H1 (cell line): ENCODE data around the gene ANKS1B.

Source experiments
- CBX8 ChIP-seq: fragments of 300-800, 300-1000 bp; sonication (generic); IDR thresholded peaks from 2 replicates; pipeline ENCODE4 v1.7.1; 2016; ENCODE audit warnings: low read depth, low read length, borderline replicate concordance
- CTCF ChIP-seq, 3 experiments: IDR thresholded peaks; 1 replicate in 2 of 3; 2 replicates in 1 of 3; pipeline versions ENCODE4 v1.5.1 to v1.6.1; 2011; ENCODE audit warnings: low read length in 3 of 3, mild to moderate bottlenecking in 3 of 3, inconsistent platforms in 2 of 3, low read depth in 1 of 3, moderate library complexity in 1 of 3; ENCODE audit not compliant: insufficient read depth in 1 of 3; ENCODE audit errors: control extremely low read depth in 1 of 3
- EZH2 ChIP-seq: fragments of 200-600 bp; sonication (generic); IDR thresholded peaks from 2 replicates; pipeline ENCODE4 v1.7.1; 2012; ENCODE audit warnings: low read depth, mild to moderate bottlenecking, moderate library complexity, low read length, inconsistent platforms; ENCODE audit not compliant: severe bottlenecking
- HDAC2 ChIP-seq, 2 experiments: fragments of 300-600 bp in 1 of 2; sonication (generic) in 1 of 2; IDR thresholded peaks; 2 replicates each; pipeline ENCODE4 v1.6.1; 2011 to 2012; ENCODE audit warnings: low read depth in 2 of 2, low read length in 2 of 2, mild to moderate bottlenecking in 2 of 2, moderate library complexity in 2 of 2, borderline replicate concordance in 1 of 2, inconsistent platforms in 1 of 2
- RAD21 ChIP-seq, 2 experiments: IDR thresholded peaks in 1 of 2; conservative IDR thresholded peaks in 1 of 2; 2 replicates each; pipeline ENCODE4 v1.6.1; 2011; ENCODE audit warnings: low read depth in 2 of 2, low read length in 2 of 2, improper control_type of control experiment in 1 of 2, inconsistent platforms in 1 of 2, mild to moderate bottlenecking in 1 of 2, moderate library complexity in 1 of 2
- RXRA ChIP-seq: IDR thresholded peaks from 2 replicates; pipeline ENCODE4 v1.6.1; 2011; ENCODE audit warnings: low read depth, mild to moderate bottlenecking, low read length, moderate library complexity; ENCODE audit not compliant: insufficient read depth
- SP2 ChIP-seq: IDR thresholded peaks from 2 replicates; pipeline ENCODE4 v1.6.1; 2012; ENCODE audit warnings: mild to moderate bottlenecking, low read length, inconsistent platforms
- TAF1 ChIP-seq: IDR thresholded peaks from 2 replicates; pipeline ENCODE4 v1.6.1; 2011; ENCODE audit warnings: mild to moderate bottlenecking, low read depth, low read length
- USF2 ChIP-seq: IDR thresholded peaks from 2 replicates; pipeline ENCODE4 v1.6.1; 2011; ENCODE audit warnings: low read length, improper control_type of control experiment
- YY1 ChIP-seq: IDR thresholded peaks from 2 replicates; pipeline ENCODE4 v1.6.1; 2011; ENCODE audit warnings: low read depth, mild to moderate bottlenecking, low read length

- TF ChIP-seq HDAC2 (IDR thresholded peaks at IDR 0.05; ENCODE audit: borderline replicate concordance in 1 of 2, low read depth in 2 of 2, low read length in 2 of 2) (no peak), EZH2 (no peak), CTCF (IDR thresholded peaks at IDR 0.05; ENCODE audit: control extremely low read depth in 1 of 3, insufficient read depth in 1 of 3, low read depth in 1 of 3, low read length in 3 of 3) (no peak), CBX8 (no peak), RAD21 (IDR thresholded peaks at IDR 0.05 in 1 of 2, conservative IDR thresholded peaks at IDR 0.05 in 1 of 2; ENCODE audit: low read depth in 2 of 2, low read length in 2 of 2) (no peak), RXRA (no peak), SP2 (no peak), YY1 (no peak), USF2 (no peak), TAF1 (no peak)
Observed at GRCh38 chr12:99265648-99266047, 719.1 kb downstream of the ANKS1B start.
